H9 (cell line): ENCODE data around the gene SRSF10. TPM values are rescaled to one million over a fixed set of nuclear protein-coding genes. Genes with fewer than 3 reads are reported as not detected.

Experiments
- DNase-seq: peaks from one replicate; pipeline ENCODE4 v3.0.0-alpha.2; 2017
- H2AFZ ChIP-seq: one replicate; pipeline ENCODE4 v1.6.1; 2013; ENCODE audit warnings: mild to moderate bottlenecking, low read length, control low read depth, moderate library complexity
- H2AK5ac ChIP-seq: 2 replicates; pipeline ENCODE4 v1.6.1; 2013; ENCODE audit warnings: low read length, control low read depth, mixed read lengths; ENCODE audit not compliant: insufficient read length
- H2BK120ac ChIP-seq: one replicate; pipeline ENCODE4 v1.6.1; 2013; ENCODE audit warnings: low read depth, mild to moderate bottlenecking, low read length, control low read depth, inconsistent platforms; ENCODE audit not compliant: poor library complexity, severe bottlenecking
- H2BK12ac ChIP-seq: 2 replicates; pipeline ENCODE4 v1.6.1; 2013; ENCODE audit warnings: low read length, control low read depth, mixed read lengths, low read depth; ENCODE audit not compliant: insufficient read length
- H2BK15ac ChIP-seq: 2 replicates; pipeline ENCODE4 v1.6.1; 2013; ENCODE audit warnings: low read depth, low read length, control low read depth
- H2BK20ac ChIP-seq: one replicate; pipeline ENCODE4 v1.6.1; 2013; ENCODE audit warnings: low read depth, mild to moderate bottlenecking, low read length, control low read depth, inconsistent platforms; ENCODE audit not compliant: poor library complexity, severe bottlenecking
- H2BK5ac ChIP-seq: 2 replicates; pipeline ENCODE4 v1.6.1; 2013; ENCODE audit warnings: low read length, control low read depth, mixed read lengths; ENCODE audit not compliant: insufficient read length
- H3K14ac ChIP-seq: 2 replicates; pipeline ENCODE4 v1.6.1; 2013; ENCODE audit warnings: low read length, control low read depth; ENCODE audit not compliant: insufficient read depth
- H3K18ac ChIP-seq: 2 replicates; pipeline ENCODE4 v1.6.1; 2013; ENCODE audit warnings: low read depth, mild to moderate bottlenecking, mixed read lengths, low read length, control low read depth; ENCODE audit not compliant: insufficient read length
- H3K23ac ChIP-seq: 2 replicates; pipeline ENCODE4 v1.6.1; 2013; ENCODE audit warnings: low read length, control low read depth, mixed read lengths, low read depth; ENCODE audit not compliant: insufficient read length
- H3K23me2 ChIP-seq: 2 replicates; pipeline ENCODE4 v1.6.1; 2013; ENCODE audit warnings: low read depth, mild to moderate bottlenecking, mixed read lengths, low read length, control low read depth; ENCODE audit not compliant: insufficient read length, poor library complexity, severe bottlenecking
- H3K27ac ChIP-seq: 2 replicates; pipeline ENCODE4 v1.5.1; 2013; ENCODE audit warnings: low read length, control low read depth, mixed read lengths, low read depth; ENCODE audit not compliant: insufficient read length
- H3K27me3 ChIP-seq: 2 replicates; pipeline ENCODE4 v1.6.1; 2013; ENCODE audit warnings: low read length, control low read depth, inconsistent platforms; ENCODE audit not compliant: insufficient read depth
- H3K4ac ChIP-seq: 2 replicates; pipeline ENCODE4 v1.6.1; 2013; ENCODE audit warnings: low read depth, mild to moderate bottlenecking, control low read depth, inconsistent platforms, low read length, moderate library complexity
- H3K4me1 ChIP-seq: 2 replicates; pipeline ENCODE4 v1.6.1; 2013; ENCODE audit warnings: low read length, control low read depth, inconsistent platforms; ENCODE audit not compliant: insufficient read depth
- H3K4me2 ChIP-seq: 2 replicates; pipeline ENCODE4 v1.6.1; 2013; ENCODE audit warnings: low read length, control low read depth, mixed read lengths; ENCODE audit not compliant: insufficient read length, insufficient read depth
- H3K56ac ChIP-seq: 2 replicates; pipeline ENCODE4 v1.6.1; 2013; ENCODE audit warnings: low read depth, mild to moderate bottlenecking, mixed read lengths, low read length, control low read depth; ENCODE audit not compliant: insufficient read length
- H3K79me1 ChIP-seq: 2 replicates; pipeline ENCODE4 v1.6.1; 2013; ENCODE audit warnings: low read depth, mild to moderate bottlenecking, moderate library complexity, low read length, control low read depth, inconsistent platforms; ENCODE audit not compliant: insufficient read depth, poor library complexity, severe bottlenecking
- H3K79me2 ChIP-seq: 2 replicates; pipeline ENCODE4 v1.6.1; 2013; ENCODE audit warnings: low read length, control low read depth, inconsistent platforms; ENCODE audit not compliant: insufficient read depth
- H3K9ac ChIP-seq: 2 replicates; pipeline ENCODE4 v1.6.1; 2013; ENCODE audit warnings: low read length, control low read depth, mixed read lengths; ENCODE audit not compliant: insufficient read length; ENCODE audit errors: extremely low read depth
- H3K9me3 ChIP-seq: one replicate; pipeline ENCODE4 v1.6.1; 2013; ENCODE audit warnings: low read depth, low read length, inconsistent platforms; ENCODE audit not compliant: control insufficient read depth
- H3T11ph ChIP-seq: one replicate; pipeline ENCODE4 v1.6.1; 2013; ENCODE audit warnings: mild to moderate bottlenecking, low read length, control low read depth, inconsistent platforms
- H4K20me1 ChIP-seq: one replicate; pipeline ENCODE4 v1.6.1; 2013; ENCODE audit not compliant: control insufficient read depth, insufficient read length, insufficient read depth
- H4K5ac ChIP-seq: 2 replicates; pipeline ENCODE4 v1.6.1; 2013; ENCODE audit warnings: low read depth, mild to moderate bottlenecking, mixed read lengths, low read length, control low read depth; ENCODE audit not compliant: insufficient read length
- H4K8ac ChIP-seq: replicated peaks from 2 replicates; pipeline ENCODE4 v1.6.1; 2013; ENCODE audit warnings: low read length, control low read depth, mixed read lengths, low read depth; ENCODE audit not compliant: insufficient read length
- H4K91ac ChIP-seq: 2 replicates; pipeline ENCODE4 v1.6.1; 2013; ENCODE audit warnings: low read depth, mild to moderate bottlenecking, moderate library complexity, mixed read lengths, low read length, control low read depth; ENCODE audit not compliant: insufficient read length
- H3K27ac Mint-ChIP-seq, 3 experiments: 2 replicates in 2 of 3; 3 replicates in 1 of 3; pipeline ENCODE4 v1.8.0; 2020 to 2021; ENCODE audit warnings: mixed read lengths in 3 of 3, mild to moderate bottlenecking in 1 of 3, moderate library complexity in 1 of 3
- H3K27me3 Mint-ChIP-seq: 2 replicates; pipeline ENCODE4 v1.8.0; 2021; ENCODE audit warnings: low read depth, mild to moderate bottlenecking, moderate library complexity, mixed read lengths
- H3K36me3 Mint-ChIP-seq, 3 experiments: 2 replicates in 2 of 3; 3 replicates in 1 of 3; pipeline ENCODE4 v1.8.0; 2020 to 2021; ENCODE audit warnings: low read depth in 3 of 3, mixed read lengths in 3 of 3; ENCODE audit not compliant: insufficient read depth in 1 of 3
- H3K4me1 Mint-ChIP-seq, 2 experiments: 2 replicates each; pipeline ENCODE4 v1.8.0; 2020; ENCODE audit warnings: mixed read lengths in 2 of 2
- H3K4me3 Mint-ChIP-seq, 2 experiments: 2 replicates in 1 of 2; 3 replicates in 1 of 2; pipeline ENCODE4 v1.8.0; 2020 to 2021; ENCODE audit warnings: mild to moderate bottlenecking in 2 of 2, mixed read lengths in 2 of 2, moderate library complexity in 1 of 2
- H3K9me3 Mint-ChIP-seq, 2 experiments: 2 replicates in 1 of 2; 3 replicates in 1 of 2; pipeline ENCODE4 v1.8.0; 2020; ENCODE audit warnings: mild to moderate bottlenecking in 2 of 2, mixed read lengths in 2 of 2, moderate library complexity in 1 of 2
- WGBS: extraction: QIAGEN DNeasy Blood & Tissue Kit; methylation state at CpG from one replicate; pipeline ENCODE4 v1.1.7; 2013; ENCODE audit warnings: missing lambda C conversion rate, low lambda C conversion rate, mixed read lengths; ENCODE audit not compliant: insufficient read length; ENCODE audit errors: extremely low coverage; 5-methylcytosine and 5-hydroxymethylcytosine counted together
- total RNA-seq: library from RNA; stranded (reverse); gene quantifications from 2 replicates; pipeline ENCODE4 v1.2.1, GENCODE V29; 2021
- TF ChIP-seq, protein P1 (sequence below): fragments of 200-600 bp; sonication (generic); conservative IDR thresholded peaks from 3 replicates; pipeline ENCODE4 v1.8.0; 2021; ENCODE audit warnings: antibody characterized with exemption, mild to moderate bottlenecking

Gene SRSF10
- total RNA-seq, 1 experiment from 2014 or later = 238 TPM

DNA sequence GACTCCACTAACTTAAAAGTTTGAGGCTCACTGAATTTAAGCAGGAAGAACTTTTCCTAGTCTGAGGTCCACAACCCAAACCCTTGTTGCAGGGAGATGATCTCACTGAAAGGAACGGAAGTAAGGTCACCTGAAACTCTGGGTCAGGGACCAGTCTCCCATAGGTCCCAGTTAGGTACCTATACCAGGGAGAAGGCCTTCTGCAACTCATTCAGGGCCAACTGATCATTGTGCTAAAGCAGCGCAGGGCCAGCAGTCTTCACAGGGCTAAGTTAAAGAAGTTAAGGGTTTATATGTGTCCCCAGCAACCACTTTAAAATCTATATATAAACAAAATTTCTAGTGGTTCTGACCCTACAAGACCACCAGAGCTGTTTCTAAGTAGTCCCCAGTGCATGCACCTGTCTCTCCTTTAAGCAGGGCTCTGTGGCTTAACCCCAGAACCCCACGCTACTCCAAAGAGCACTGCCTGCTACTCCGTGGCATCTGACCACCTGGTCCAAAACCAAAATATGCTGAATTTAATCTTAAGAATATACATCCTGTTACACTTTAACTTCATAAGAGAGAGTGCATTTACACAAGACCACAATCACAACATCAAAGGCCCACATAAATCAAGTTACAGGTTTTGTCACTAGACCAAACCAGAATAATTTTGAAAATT, 2.8 kb downstream of the SRSF10 start:
- H3K27me3 ChIP-seq = no peaks in the 10 kb centered on the region
- H3K14ac ChIP-seq = no peak overlapping the region
- peaks cover 61% of the 10 kb centered on the region for H3K79me2 ChIP-seq
- DNase-seq = no peak
- H3K23ac ChIP-seq = no peak overlapping the region
- H4K5ac ChIP-seq = no peak overlapping the region
- H2AFZ ChIP-seq = no peak overlapping the region
- H3K9ac ChIP-seq = no peak overlapping the region
- no peak overlapping the region for H3K56ac ChIP-seq
- H3K4me2 ChIP-seq = no peak overlapping the region
- H3K18ac ChIP-seq = no peak overlapping the region
- H3K4me3 Mint-ChIP-seq = peak overlapping the region; percentile 69 to 92
- H3K23me2 ChIP-seq = no peaks in the 10 kb centered on the region
- no peak overlapping the region for H4K8ac ChIP-seq
- no peaks in the 10 kb centered on the region for H3K9me3 ChIP-seq
- H2BK5ac ChIP-seq = no peak overlapping the region
- H2AK5ac ChIP-seq = no peak overlapping the region
- H3K79me1 ChIP-seq = peaks cover 5% of the 10 kb centered on the region
- H3T11ph ChIP-seq = no peak overlapping the region
- no peak overlapping the region for H4K91ac ChIP-seq
- peaks cover 2% of the 10 kb centered on the region; the same call in 1 of the 2 replicates for H3K4me1 ChIP-seq
- no peak overlapping the region for H2BK120ac ChIP-seq
- H3K27me3 Mint-ChIP-seq = peaks cover 1% of the 10 kb centered on the region; the same call in 1 of the 2 replicates
- TF ChIP-seq, protein P1, sequence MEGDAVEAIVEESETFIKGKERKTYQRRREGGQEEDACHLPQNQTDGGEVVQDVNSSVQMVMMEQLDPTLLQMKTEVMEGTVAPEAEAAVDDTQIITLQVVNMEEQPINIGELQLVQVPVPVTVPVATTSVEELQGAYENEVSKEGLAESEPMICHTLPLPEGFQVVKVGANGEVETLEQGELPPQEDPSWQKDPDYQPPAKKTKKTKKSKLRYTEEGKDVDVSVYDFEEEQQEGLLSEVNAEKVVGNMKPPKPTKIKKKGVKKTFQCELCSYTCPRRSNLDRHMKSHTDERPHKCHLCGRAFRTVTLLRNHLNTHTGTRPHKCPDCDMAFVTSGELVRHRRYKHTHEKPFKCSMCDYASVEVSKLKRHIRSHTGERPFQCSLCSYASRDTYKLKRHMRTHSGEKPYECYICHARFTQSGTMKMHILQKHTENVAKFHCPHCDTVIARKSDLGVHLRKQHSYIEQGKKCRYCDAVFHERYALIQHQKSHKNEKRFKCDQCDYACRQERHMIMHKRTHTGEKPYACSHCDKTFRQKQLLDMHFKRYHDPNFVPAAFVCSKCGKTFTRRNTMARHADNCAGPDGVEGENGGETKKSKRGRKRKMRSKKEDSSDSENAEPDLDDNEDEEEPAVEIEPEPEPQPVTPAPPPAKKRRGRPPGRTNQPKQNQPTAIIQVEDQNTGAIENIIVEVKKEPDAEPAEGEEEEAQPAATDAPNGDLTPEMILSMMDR = no peak
- no peak overlapping the region for H2BK15ac ChIP-seq
- H2BK12ac ChIP-seq = no peak overlapping the region
- WGBS = no CpG with 5 or more reads among the region's 4 CpGs
- H3K36me3 Mint-ChIP-seq = peaks cover 38 to 68% (median 67%) of the 10 kb centered on the region in 3 experiments
- no peak overlapping the region for H3K4ac ChIP-seq
- peaks cover 40 to 56% of the 10 kb centered on the region in 2 experiments for H3K4me1 Mint-ChIP-seq
- H4K20me1 ChIP-seq = no peaks in the 10 kb centered on the region
- no peak overlapping the region for H2BK20ac ChIP-seq
- H3K27ac Mint-ChIP-seq = peak overlapping the region in 1 of 3 experiments; percentile 77; a peak in 1 of 7 replicates
- peaks cover 0 to 3% of the 10 kb centered on the region in 2 experiments; a peak in 1 of 5 replicates for H3K9me3 Mint-ChIP-seq
- H3K27ac ChIP-seq = no peak overlapping the region
